Transverse colon (tissue), 4 donors: ENCODE measurements around the gene PLXNB2. TPM values are rescaled to one million over a fixed set of nuclear protein-coding genes. Genes with fewer than 3 reads are reported as not detected.
A peak's percentile ranks its signal among the peaks of the same experiment; 100 is the strongest.

Experiments
- DNase-seq: peaks from one replicate; pipeline ENCODE4 v3.0.0-alpha.2; 2019
- H3K27ac ChIP-seq, 4 donors: fragments of 200-600 bp; sonication (generic); 2 replicates each; pipeline ENCODE4 v1.5.1; 2016 to 2018; ENCODE audit warnings: inconsistent platforms in 4 of 4
- H3K27me3 ChIP-seq: fragments of 200-600 bp; sonication (generic); 2 replicates; pipeline ENCODE4 v1.5.1; 2017; ENCODE audit warnings: inconsistent platforms
- H3K36me3 ChIP-seq, 4 donors: fragments of 200-600 bp; sonication (generic); 2 replicates each; pipeline ENCODE4 v1.5.1; 2017 to 2019; ENCODE audit warnings: inconsistent platforms in 4 of 4
- H3K4me1 ChIP-seq, 4 donors: fragments of 200-600 bp; sonication (generic); 2 replicates each; pipeline ENCODE4 v1.5.1; 2017 to 2020; ENCODE audit warnings: inconsistent platforms in 4 of 4
- H3K4me3 ChIP-seq, 4 donors: fragments of 200-600 bp; sonication (generic); 1 replicate in 1 of 4; 2 replicates in 3 of 4; pipeline versions ENCODE4 v1.5.1 to v1.6.1; 2017 to 2019; ENCODE audit warnings: inconsistent platforms in 4 of 4
- H3K9me3 ChIP-seq, 2 donors: fragments of 200-600 bp; sonication (generic); 2 replicates each; pipeline ENCODE4 v1.5.1; 2017 to 2019; ENCODE audit warnings: inconsistent platforms in 2 of 2
- CTCF ChIP-seq, 5 experiments: fragments of 200-600 bp in 3 of 5; fragments of 450-650 bp in 2 of 5; sonication (generic) in 3 of 5; IDR thresholded peaks; 1 replicate in 2 of 5; 2 replicates in 3 of 5; pipeline ENCODE4 v1.5.1; 2016 to 2017; ENCODE audit warnings: antibody characterized with exemption in 5 of 5, inconsistent platforms in 3 of 5, mild to moderate bottlenecking in 2 of 5, moderate library complexity in 1 of 5
- EP300 ChIP-seq: sonication (generic); formaldehyde crosslinking; IDR thresholded peaks from one replicate; pipeline ENCODE4 v1.6.1; 2017; ENCODE audit warnings: antibody characterized with exemption, low read depth
- POLR2A ChIP-seq: fragments of 450-650 bp; IDR thresholded peaks from one replicate; pipeline ENCODE4 v1.6.1; 2016; ENCODE audit warnings: antibody characterized with exemption, mild to moderate bottlenecking, moderate library complexity
- POLR2AphosphoS5 ChIP-seq, 3 donors: sonication (generic); formaldehyde crosslinking; IDR thresholded peaks; one replicate each; pipeline ENCODE4 v1.6.1; 2016; ENCODE audit warnings: antibody characterized with exemption in 3 of 3
- WGBS, 2 donors: methylation state at CpG; one replicate each; pipeline ENCODE4 v1.1.5; 2018; ENCODE audit warnings: low coverage in 1 of 2; 5-methylcytosine and 5-hydroxymethylcytosine counted together
- in situ Hi-C, 4 donors: fragments of 200-750 bp; cut with MboI; loops; one replicate each; pipeline versions ENCODE4 v1.15.0 to v1.15.1; 2017; ENCODE audit warnings: low sequenced_read_pairs in 3 of 4, low pct_ligation_motif_present in 1 of 4, low pct_unique_long_range_greater_than_20kb in 1 of 4
- intact Hi-C: fragments of 100-400 bp; cut with DNase I; formaldehyde crosslinking; loops from one replicate; pipeline ENCODE4 v1.15.1; 2023; ENCODE audit warnings: low total_unique reads
- total RNA-seq, 4 donors: library from RNA; depleted of rRNA; stranded (reverse); fragments of >200 nt; gene quantifications; one replicate each; pipeline ENCODE4 v1.1.0, GENCODE V29; 2016

Gene PLXNB2
- total RNA-seq, 4 donors from 2014 or later = 305 to 880 (median 460) TPM

DNA sequence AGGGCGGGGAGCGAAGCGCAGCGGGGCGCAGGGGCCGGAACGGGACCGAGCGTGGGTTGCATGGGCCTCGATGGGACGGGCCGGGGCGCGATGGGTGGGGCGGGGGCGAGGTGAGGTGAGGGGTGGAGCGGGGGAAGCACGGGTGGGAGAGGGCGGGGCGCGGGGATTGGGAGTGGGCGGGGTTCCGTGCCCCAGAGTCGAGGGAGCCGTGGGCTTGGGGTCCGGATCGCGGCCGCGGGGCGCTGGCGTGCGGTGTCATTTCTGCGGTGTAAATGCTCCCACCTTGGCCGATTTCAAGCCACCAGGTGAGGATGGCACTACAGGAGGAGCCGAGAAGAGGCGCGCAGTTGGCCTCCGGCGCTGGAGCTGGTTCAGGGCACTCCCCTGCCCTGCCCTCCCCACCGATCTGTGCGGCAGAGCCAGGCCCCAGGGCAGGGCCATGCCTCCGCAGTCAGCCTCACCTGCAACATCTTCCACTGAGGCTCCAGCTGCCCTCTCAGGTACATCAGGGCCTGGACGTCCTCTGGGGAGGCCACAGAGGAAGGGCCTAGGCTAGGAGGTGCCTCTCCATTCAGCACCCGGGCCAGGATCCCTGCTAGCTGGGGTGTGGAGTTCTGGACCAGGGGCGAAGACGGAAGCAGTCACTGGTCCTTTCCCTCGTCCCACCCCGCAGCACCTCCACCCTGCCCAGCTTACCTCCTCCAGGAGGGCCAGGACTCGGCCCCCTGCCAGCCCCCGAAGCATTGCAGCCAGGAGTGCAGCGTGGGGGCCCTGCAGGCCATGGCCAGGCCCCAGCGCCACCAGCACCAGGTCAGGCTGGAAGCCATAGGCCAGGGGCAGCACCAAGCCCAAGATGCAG, 62.0 kb downstream of the PLXNB2 start:
- TF ChIP-seq CTCF (IDR thresholded peaks at IDR 0.05) (no peak), EP300 (no peak), POLR2A (no peak), POLR2AphosphoS5 (IDR thresholded peaks at IDR 0.05) (no peak)
- intact Hi-C loops (no loop called here), in situ Hi-C loops (no loop called here)
- Histone ChIP-seq H3K27ac (peak overlapping the region; percentile 93 to 95 (median 94)), H3K4me1 (peaks cover 44 to 67% (median 53%) of the 10 kb centered on the region in 4 donors), H3K27me3 (no peaks in the 10 kb centered on the region), H3K36me3 (no peaks in the 10 kb centered on the region), H3K9me3 (no peaks in the 10 kb centered on the region), H3K4me3 (peak overlapping the region; percentile 66 to 92 (median 89))
- 15% methylated on average over 40 of the region's 53 CpGs; no CpG with 5 or more reads in 1 of the 2 donors for WGBS, 2 donors
- peak; percentile 38 for DNase-seq

DNA sequence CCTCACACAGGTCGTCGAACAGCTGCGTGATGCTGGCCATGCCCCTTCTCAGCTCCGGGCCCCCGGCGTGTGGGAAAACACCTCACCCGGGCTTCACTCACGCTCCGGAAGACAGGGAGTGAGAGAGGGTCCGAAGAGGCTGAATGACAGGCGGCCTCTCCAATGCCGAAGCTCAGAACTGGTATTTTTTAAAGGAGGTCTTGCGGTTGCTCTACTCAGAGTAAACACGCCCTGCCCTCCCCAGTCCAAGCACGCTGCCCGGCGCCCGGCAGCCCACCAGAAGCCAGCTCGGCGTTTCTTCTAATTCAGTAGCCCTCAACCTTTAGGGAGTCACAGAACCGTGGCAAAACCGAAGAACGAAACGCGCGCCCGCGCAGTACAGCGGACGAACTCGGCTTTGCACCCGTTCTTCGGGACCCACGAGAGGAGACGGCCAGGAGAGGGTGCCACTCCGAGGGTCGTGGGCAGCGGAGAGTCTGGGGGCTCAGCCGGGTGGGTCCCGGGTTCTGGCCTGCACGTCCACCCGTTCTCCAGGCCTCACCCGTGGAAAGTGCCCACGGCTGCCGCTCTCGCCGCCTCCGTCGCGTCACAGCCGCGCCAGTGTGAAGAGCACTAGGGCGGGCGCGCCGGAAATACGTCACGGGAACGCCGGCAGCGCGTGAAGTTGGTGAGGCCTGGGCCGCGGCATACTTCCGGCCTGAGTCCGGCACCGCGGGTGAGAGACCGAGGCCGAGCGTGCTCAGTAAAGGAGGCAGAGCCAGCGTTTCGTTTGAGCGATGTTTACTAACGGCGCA, 62.8 kb downstream of the PLXNB2 start, which contains the start of gene TUBGCP6:
TUBGCP6 (minus strand) TSS at position 604 of the 794 bp plus-strand sequence; CDS start at position 40, 564 bp downstream.
- Histone ChIP-seq H3K4me1 (peaks cover 35 to 60% (median 45%) of the 10 kb centered on the region in 4 donors), H3K36me3 (no peaks in the 10 kb centered on the region), H3K27ac (peak within 1 kb of the TSS; percentile 93 to 95 (median 94)), H3K4me3 (peak within 1 kb of the TSS; percentile 66 to 92 (median 89)), H3K9me3 (no peaks in the 10 kb centered on the region), H3K27me3 (no peaks in the 10 kb centered on the region)
- peak; percentile 96 for DNase-seq
- 0% methylated on average over 53 of the region's 76 CpGs; no CpG with 5 or more reads in 1 of the 2 donors for WGBS, 2 donors
- in situ Hi-C loops (no loop called here), intact Hi-C loops (no loop called here)
- peak; percentile 89 for TF ChIP-seq POLR2A
- peak; percentile 92 to 96 (median 95) for TF ChIP-seq POLR2AphosphoS5 (IDR thresholded peaks at IDR 0.05)
- no peak for TF ChIP-seq EP300
- peak in 4 of 5 experiments; percentile 30 to 75 (median 49) for TF ChIP-seq CTCF (IDR thresholded peaks at IDR 0.05)

GRCh38 chr22:50243685-50244419, 63.6 kb downstream of the PLXNB2 start:
- WGBS, 2 donors = 4% methylated on average over 27 of the region's 27 CpGs; no CpG with 5 or more reads in 1 of the 2 donors
- Histone ChIP-seq H3K36me3 (no peaks in the 10 kb centered on the region), H3K27me3 (no peaks in the 10 kb centered on the region), H3K4me1 (peaks cover 34 to 56% (median 43%) of the 10 kb centered on the region in 4 donors), H3K27ac (peak overlapping the region; percentile 93 to 95 (median 94)), H3K9me3 (no peaks in the 10 kb centered on the region), H3K4me3 (peak overlapping the region; percentile 66 to 92 (median 89))
- DNase-seq = no peak
- in situ Hi-C loops = no loop called here
- TF ChIP-seq CTCF (IDR thresholded peaks at IDR 0.05) (no peak), EP300 (no peak), POLR2A (no peak), POLR2AphosphoS5 (IDR thresholded peaks at IDR 0.05) (no peak)
- intact Hi-C loops = no loop called here
